BJ (cell line): ENCODE measurements around the gene SP100. TPM values are rescaled to one million over a fixed set of nuclear protein-coding genes. Genes with fewer than 3 reads are reported as not detected.

Experiments used
- CTCF ChIA-PET: fragments of 350-600 bp; formaldehyde crosslinking; extraction: SDS; loops from one replicate; lab custom pipeline; 2021; ENCODE audit warnings: antibody characterized with exemption, inconsistent platforms; lab: Yijun Ruan, JAX
- POLR2A ChIA-PET: fragments of 300-600 bp; sonication (Branson Sonifier 250); formaldehyde crosslinking; extraction: SDS; loops from one replicate; lab custom pipeline; 2021; ENCODE audit warnings: antibody characterized with exemption; lab: Charles Lee
- DNase-seq: peaks from one replicate; pipeline ENCODE4 v3.0.0-alpha.2; 2011; ENCODE audit warnings: low read depth
- H3K27me3 ChIP-seq: 2 replicates; pipeline ENCODE4 v1.6.0; 2011; ENCODE audit warnings: low read length; ENCODE audit not compliant: control insufficient read depth, insufficient read depth
- H3K36me3 ChIP-seq: 2 replicates; pipeline ENCODE4 v1.5.1; 2011; ENCODE audit warnings: low read length; ENCODE audit not compliant: control insufficient read depth, insufficient read depth
- H3K4me3 ChIP-seq: 2 replicates; pipeline ENCODE4 v1.5.1; 2011; ENCODE audit warnings: low read depth, mild to moderate bottlenecking, control low read depth, low read length
- CTCF ChIP-seq: IDR thresholded peaks from 2 replicates; pipeline ENCODE4 v1.5.1; 2011; ENCODE audit warnings: low read depth, mild to moderate bottlenecking, control low read depth, inconsistent platforms, low read length, moderate library complexity; ENCODE audit not compliant: insufficient read depth
- polyA plus RNA-seq: library from polyadenylated mRNA; depleted of rRNA; stranded (reverse); fragments of >200 nt; gene quantifications from 2 replicates; pipeline ENCODE4 v1.2.3, GENCODE V29; 2011

The SP100 gene
- polyA plus RNA-seq, 1 experiment = 34.8 TPM

DNA sequence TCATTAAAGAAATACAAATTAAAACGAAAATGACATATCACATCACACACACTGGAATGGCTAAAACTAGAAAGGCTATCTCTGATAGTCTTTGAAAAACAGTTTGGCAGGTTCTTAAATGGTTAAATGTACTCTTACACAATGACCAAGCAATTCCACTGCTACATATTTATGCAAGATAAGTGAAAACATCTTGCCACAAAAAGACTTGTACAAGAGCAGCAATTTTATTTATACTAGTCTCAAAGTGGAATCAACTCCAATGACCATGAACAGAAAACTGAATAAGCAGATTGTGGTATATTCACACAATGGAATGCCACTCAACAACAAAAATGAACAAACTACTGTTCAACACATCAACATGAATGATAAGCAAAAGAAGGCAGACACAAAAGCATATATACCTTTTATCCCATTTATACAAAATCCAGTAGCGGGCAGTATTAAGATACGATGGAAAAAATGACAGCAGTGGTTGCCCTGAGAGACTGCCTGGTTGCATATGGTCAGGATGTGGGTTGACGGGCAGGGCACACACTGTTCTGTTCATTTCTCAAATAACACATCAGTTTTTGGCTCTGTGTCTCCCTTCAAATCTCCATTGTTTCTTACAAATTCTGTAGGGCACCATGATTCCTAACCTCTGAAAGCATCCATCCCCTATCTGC, 25.4 kb downstream of the SP100 start:
- POLR2A ChIA-PET = no interaction called here
- Histone ChIP-seq H3K4me3 (no peak overlapping the region), H3K27me3 (no peaks in the 10 kb centered on the region), H3K36me3 (peaks cover 7% of the 10 kb centered on the region; the same call in 1 of the 2 replicates)
- DNase-seq = no peak
- TF ChIP-seq CTCF = no peak
- CTCF ChIA-PET = no interaction called here

- H3K36me3 ChIP-seq = peaks cover 13% of the 10 kb centered on the region
- POLR2A ChIA-PET = no interaction called here
- no peaks in the 10 kb centered on the region for H3K27me3 ChIP-seq
- CTCF ChIA-PET = no interaction called here
- no peak overlapping the region for H3K4me3 ChIP-seq
- no peak for TF ChIP-seq CTCF
- DNase-seq = no peak
These were observed 27.5 kb downstream of the SP100 start for GRCh38 chr2:230443541-230443940.

GRCh38 chr2:230444832-230445231, 28.8 kb downstream of the SP100 start:
- Histone ChIP-seq H3K4me3 (no peak overlapping the region), H3K36me3 (peaks cover 21% of the 10 kb centered on the region), H3K27me3 (no peaks in the 10 kb centered on the region)
- TF ChIP-seq CTCF = no peak
- DNase-seq = no peak
- POLR2A ChIA-PET = no interaction called here
- CTCF ChIA-PET = no interaction called here

DNA sequence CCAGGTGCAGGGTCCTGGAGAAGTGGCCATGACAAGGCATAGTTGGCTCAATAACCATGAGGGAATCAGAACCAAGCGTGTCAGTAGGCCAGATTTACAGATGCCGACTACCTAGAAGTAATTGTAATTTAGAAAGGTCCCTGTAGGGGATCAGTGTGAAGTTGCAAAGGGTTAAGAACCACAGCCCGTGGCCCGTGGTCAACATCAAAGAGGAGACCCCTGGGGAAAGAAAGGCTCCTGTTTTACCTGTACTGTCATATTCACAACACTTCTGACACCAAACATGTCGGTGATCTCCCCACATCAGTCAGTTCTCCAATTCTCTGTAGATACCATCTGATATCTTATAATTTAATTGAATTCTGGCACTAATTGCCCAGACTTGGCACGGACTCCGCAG, 31.0 kb downstream of the SP100 start:
- Histone ChIP-seq H3K36me3 (peaks cover 21% of the 10 kb centered on the region), H3K27me3 (no peaks in the 10 kb centered on the region), H3K4me3 (no peak overlapping the region)
- no peak for TF ChIP-seq CTCF
- ChIA-PET CTCF (no interaction called here), POLR2A (no interaction called here)
- DNase-seq = no peak

GRCh38 chr2:230447455-230448451, 31.8 kb downstream of the SP100 start:
- ChIA-PET CTCF (no interaction called here), POLR2A (no interaction called here)
- H3K36me3 ChIP-seq = peaks cover 21% of the 10 kb centered on the region
- no peak overlapping the region for H3K4me3 ChIP-seq
- no peak for TF ChIP-seq CTCF
- H3K27me3 ChIP-seq = no peaks in the 10 kb centered on the region
- no peak for DNase-seq
